HUES6 (cell line): ENCODE results near the gene RNF212B.
A peak's percentile ranks its signal among the peaks of the same experiment; 100 is the strongest.
"Not testable (repeated sequence)": the region's sequence is repeated elsewhere in the genome, so short reads cannot be mapped to it uniquely, and the experiment has no call there.

Source experiments
- H3K27ac ChIP-seq: 2 replicates; pipeline ENCODE4 v1.7.0; 2013; ENCODE audit warnings: low read depth, mild to moderate bottlenecking, low read length, inconsistent platforms
- H3K27me3 ChIP-seq: 2 replicates; pipeline ENCODE4 v1.6.1; 2013; ENCODE audit warnings: low read length; ENCODE audit not compliant: control insufficient read depth, insufficient read depth
- H3K36me3 ChIP-seq: 2 replicates; pipeline ENCODE4 v1.6.1; 2013; ENCODE audit warnings: low read length; ENCODE audit not compliant: control insufficient read depth, insufficient read depth
- H3K4me1 ChIP-seq: 2 replicates; pipeline ENCODE4 v1.6.1; 2013; ENCODE audit warnings: low read length; ENCODE audit not compliant: control insufficient read depth, insufficient read depth
- H3K4me3 ChIP-seq: 2 replicates; pipeline ENCODE4 v1.5.1; 2013; ENCODE audit warnings: low read depth, low read length
- H3K9ac ChIP-seq: one replicate; pipeline ENCODE4 v1.6.1; 2013; ENCODE audit warnings: mild to moderate bottlenecking, low read length
- H3K9me3 ChIP-seq: 2 replicates; pipeline ENCODE4 v1.6.1; 2013; ENCODE audit warnings: low read depth, low read length; ENCODE audit not compliant: control insufficient read depth, insufficient read depth

Gene RNF212B

DNA sequence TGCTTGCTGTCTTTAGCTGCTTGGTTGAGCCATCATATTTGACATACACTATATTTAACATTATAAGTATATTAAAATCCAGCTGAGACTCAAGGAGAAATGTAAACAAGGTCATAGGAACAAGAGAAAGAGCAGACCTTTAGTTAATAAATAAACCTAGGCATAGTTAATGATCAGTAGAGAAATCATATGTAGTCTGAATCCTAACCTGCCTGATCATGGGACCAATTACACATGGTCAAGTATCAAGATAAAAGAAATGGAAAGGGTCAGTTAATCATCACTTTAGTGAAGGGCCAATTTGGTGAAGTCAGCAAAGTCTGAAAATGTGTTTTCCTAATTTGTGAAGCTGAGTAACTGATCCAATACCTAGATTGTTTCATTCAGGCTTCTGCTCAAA is 7.5 kb downstream of the RNF212B start:
- Histone ChIP-seq H3K9me3 (no peaks in the 10 kb centered on the region), H3K27ac (no peak overlapping the region), H3K4me3 (no peak overlapping the region), H3K27me3 (no peaks in the 10 kb centered on the region), H3K36me3 (no peaks in the 10 kb centered on the region), H3K4me1 (peaks cover 5% of the 10 kb centered on the region), H3K9ac (no peak overlapping the region)

DNA sequence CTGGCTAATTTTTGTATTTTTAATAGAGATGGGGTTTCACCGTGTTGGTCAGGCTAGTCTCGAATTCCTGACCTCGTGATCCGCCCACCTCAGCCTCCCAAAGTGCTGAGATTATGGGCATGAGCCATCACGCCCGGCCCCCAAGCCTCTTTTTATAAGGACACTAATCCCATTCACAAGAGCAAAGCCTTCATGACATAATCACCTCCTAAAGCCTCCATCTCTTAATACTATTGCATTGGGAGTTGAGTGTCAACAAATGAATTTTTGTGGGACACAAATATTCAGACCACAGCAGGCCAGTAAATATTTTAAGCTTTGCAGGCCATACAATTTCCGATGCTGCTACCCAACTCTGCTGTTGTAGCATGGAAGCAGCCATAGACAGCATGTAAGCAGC is 10.9 kb downstream of the RNF212B start:
- no peak overlapping the region for H3K27ac ChIP-seq
- H3K4me1 ChIP-seq: peaks cover 35% of the 10 kb centered on the region
- H3K4me3 ChIP-seq: no peak overlapping the region
- H3K9me3 ChIP-seq: no peaks in the 10 kb centered on the region
- no peaks in the 10 kb centered on the region for H3K36me3 ChIP-seq
- no peaks in the 10 kb centered on the region for H3K27me3 ChIP-seq
- H3K9ac ChIP-seq: no peak overlapping the region

- Histone ChIP-seq H3K9ac (no peak overlapping the region), H3K9me3 (no peaks in the 10 kb centered on the region), H3K27ac (0 out of 2 replicates have a peak overlapping the region, but pooled peaks have one; percentile 25), H3K36me3 (no peaks in the 10 kb centered on the region), H3K4me1 (peaks cover 36% of the 10 kb centered on the region), H3K4me3 (no peak overlapping the region), H3K27me3 (no peaks in the 10 kb centered on the region)
Measured at GRCh38 chr14:23249824-23250223, 12.1 kb downstream of the RNF212B start.

DNA sequence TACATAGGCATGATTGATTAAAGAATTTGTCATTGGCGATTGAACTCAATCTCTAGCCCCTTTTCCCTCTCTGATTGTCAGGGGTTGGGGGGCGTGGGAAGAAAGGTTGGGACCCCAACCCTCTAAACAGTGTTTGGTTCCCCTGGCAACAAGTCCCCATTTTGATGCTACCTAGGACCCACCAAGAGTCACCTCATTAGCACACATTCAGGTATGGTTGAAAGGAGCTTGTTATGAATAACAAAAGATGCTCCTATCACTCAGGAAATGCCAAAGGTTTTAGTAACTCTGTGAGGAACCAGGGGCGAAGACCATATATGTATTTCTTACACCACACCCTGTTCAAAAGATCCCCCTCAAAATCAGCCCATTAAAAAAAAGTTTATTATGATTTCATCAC is 14.3 kb downstream of the RNF212B start:
- peak overlapping the region; percentile 93 for H3K27ac ChIP-seq
- H3K27me3 ChIP-seq: no peaks in the 10 kb centered on the region
- H3K9ac ChIP-seq: peak overlapping the region; percentile 67
- no peaks in the 10 kb centered on the region for H3K9me3 ChIP-seq
- no peaks in the 10 kb centered on the region for H3K36me3 ChIP-seq
- H3K4me3 ChIP-seq: peak overlapping the region; percentile 32
- peaks cover 36% of the 10 kb centered on the region for H3K4me1 ChIP-seq

GRCh38 chr14:23252420-23253333 is 14.9 kb downstream of the RNF212B start:
- H3K9ac ChIP-seq: peak overlapping the region; percentile 67
- no peaks in the 10 kb centered on the region for H3K27me3 ChIP-seq
- no peaks in the 10 kb centered on the region for H3K36me3 ChIP-seq
- H3K4me3 ChIP-seq: peak overlapping the region; percentile 32
- peak overlapping the region; percentile 93 for H3K27ac ChIP-seq
- H3K9me3 ChIP-seq: no peaks in the 10 kb centered on the region
- peaks cover 36% of the 10 kb centered on the region for H3K4me1 ChIP-seq

DNA sequence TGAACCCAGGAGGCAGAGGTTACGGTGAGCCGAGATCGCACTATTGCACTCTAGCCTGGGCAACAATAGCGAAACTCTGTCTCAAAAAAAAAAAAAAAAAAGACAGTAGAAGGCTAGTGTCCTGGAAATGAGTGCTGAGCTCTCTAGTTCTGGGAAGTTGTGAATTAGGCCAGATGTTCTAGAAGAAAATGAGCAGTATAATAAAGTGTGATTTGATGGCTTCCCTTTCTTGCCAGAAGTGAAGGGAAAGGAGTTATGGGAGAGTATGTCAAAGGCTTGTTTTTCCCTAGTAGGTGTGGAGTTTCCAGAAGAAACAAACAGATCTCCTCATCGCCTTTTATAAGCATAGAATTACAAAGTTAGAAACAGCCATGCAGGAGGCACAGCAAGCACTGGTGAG is 20.5 kb downstream of the RNF212B start:
- Histone ChIP-seq H3K36me3 (no peaks in the 10 kb centered on the region), H3K4me3 (no peak overlapping the region), H3K27me3 (peaks cover 1% of the 10 kb centered on the region; the same call in 1 of the 2 replicates), H3K9me3 (0 out of 2 replicates have a peak, but pooled peaks cover 3% of the 10 kb centered on the region), H3K9ac (no peak overlapping the region), H3K27ac (no peak overlapping the region), H3K4me1 (peaks cover 7% of the 10 kb centered on the region)

DNA sequence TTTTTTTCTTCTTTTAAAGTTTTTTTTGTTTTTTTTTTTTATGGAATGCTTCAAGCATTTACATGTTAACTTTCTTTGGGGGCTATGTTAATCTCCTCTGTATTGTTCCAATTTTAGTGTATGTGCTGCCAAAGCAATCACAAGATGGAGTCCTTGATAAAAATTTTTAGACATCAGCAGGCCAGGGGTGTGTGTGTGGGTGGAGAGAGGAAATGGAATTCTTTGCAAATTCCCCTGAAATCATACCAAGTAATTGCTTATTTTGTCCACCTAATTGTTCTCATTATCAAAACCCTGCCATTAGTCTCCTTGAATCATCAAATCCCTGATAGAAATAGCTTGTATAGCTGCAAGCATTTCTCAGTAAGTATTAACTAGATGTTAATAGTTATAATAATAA is 21.7 kb downstream of the RNF212B start:
- H3K9ac ChIP-seq: no peak overlapping the region
- H3K27me3 ChIP-seq: peaks cover 4% of the 10 kb centered on the region; the same call in 1 of the 2 replicates
- no peak overlapping the region for H3K4me3 ChIP-seq
- H3K9me3 ChIP-seq: 0 out of 2 replicates have a peak, but pooled peaks cover 3% of the 10 kb centered on the region
- no peaks in the 10 kb centered on the region for H3K36me3 ChIP-seq
- no peak overlapping the region for H3K27ac ChIP-seq
- H3K4me1 ChIP-seq: peaks cover 3% of the 10 kb centered on the region; the same call in 1 of the 2 replicates

DNA sequence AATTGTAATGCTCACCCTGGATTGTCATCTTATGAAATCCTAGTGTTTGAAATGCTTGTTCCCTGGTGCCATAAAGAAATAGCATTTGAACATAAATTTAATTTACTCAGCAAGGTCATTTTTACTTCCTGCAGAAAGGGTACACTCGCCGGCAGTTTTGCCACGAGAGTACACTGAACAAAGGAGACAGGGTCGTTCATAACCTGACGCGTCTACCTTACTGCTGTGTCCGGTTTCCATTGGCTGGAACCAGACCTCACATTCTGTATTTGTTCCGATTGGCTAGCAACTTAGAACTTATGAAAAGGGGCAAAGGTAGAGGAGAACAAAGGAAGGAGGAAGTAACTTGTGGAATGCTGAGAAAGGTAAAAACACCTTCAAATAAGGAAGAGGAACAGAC is 23.1 kb downstream of the RNF212B start:
- not testable (repeated sequence) for H3K27me3 ChIP-seq, H3K4me1 ChIP-seq, H3K4me3 ChIP-seq, H3K9ac ChIP-seq, H3K9me3 ChIP-seq, H3K36me3 ChIP-seq, H3K27ac ChIP-seq

- H3K27ac ChIP-seq: no peak overlapping the region
- H3K27me3 ChIP-seq: peaks cover 48% of the 10 kb centered on the region
Measured at GRCh38 chr14:23269193-23269592, 31.5 kb downstream of the RNF212B start.

GRCh38 chr14:23275412-23275811 is 37.7 kb downstream of the RNF212B start:
- Histone ChIP-seq H3K27me3 (peaks cover 41% of the 10 kb centered on the region), H3K36me3 (no peaks in the 10 kb centered on the region; the same call in 1 of the 2 replicates), H3K9ac (no peak overlapping the region), H3K9me3 (no peaks in the 10 kb centered on the region), H3K27ac (no peak overlapping the region), H3K4me3 (no peak overlapping the region), H3K4me1 (peaks cover 8% of the 10 kb centered on the region)

More at GRCh38 chr14:23269193-23269592, 31.5 kb downstream of the RNF212B start:
- no peak overlapping the region for H3K9ac ChIP-seq
- H3K4me1 ChIP-seq: no peaks in the 10 kb centered on the region
- H3K9me3 ChIP-seq: no peaks in the 10 kb centered on the region
- H3K36me3 ChIP-seq: no peaks in the 10 kb centered on the region
- H3K4me3 ChIP-seq: no peak overlapping the region

DNA sequence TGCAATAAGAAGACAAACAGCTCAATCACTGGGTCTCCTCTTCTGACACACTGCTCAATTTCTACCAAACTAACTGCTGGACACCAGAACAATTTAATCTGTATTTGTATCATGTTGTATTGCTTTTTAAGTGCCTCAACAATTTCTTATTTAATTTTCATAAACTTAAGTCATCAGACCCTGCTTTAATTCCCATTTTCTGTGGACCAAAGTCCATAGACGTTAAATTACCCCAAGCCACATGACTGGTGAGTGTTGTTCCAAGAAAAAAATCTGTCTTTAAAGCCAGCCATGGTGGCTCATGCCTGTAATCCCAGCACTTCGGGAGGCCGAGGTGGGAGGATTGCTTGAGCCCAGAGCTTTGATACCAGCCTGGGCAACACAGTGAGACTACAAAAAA is 39.5 kb downstream of the RNF212B start:
- Histone ChIP-seq H3K4me3 (no peak overlapping the region), H3K36me3 (no peaks in the 10 kb centered on the region; the same call in 1 of the 2 replicates), H3K9me3 (no peaks in the 10 kb centered on the region), H3K27me3 (peaks cover 37% of the 10 kb centered on the region), H3K27ac (no peak overlapping the region), H3K9ac (no peak overlapping the region), H3K4me1 (peaks cover 9% of the 10 kb centered on the region)
